ENCODE results near the gene DBX2.

Gene DBX2

GRCh38 chr12:45039757-45040156 lies 11.1 kb downstream of the DBX2 start:
- no peak for TF ChIP-seq ZC3H10 (CRISPR knock-in tag; IDR thresholded peaks at IDR 0.05)
- TF ChIP-seq TOX (CRISPR knock-in tag; IDR thresholded peaks at IDR 0.05; ENCODE audit: borderline replicate concordance) = no peak
- TF ChIP-seq GLIS3 (CRISPR knock-in tag; IDR thresholded peaks at IDR 0.05) = no peak
- no peak for TF ChIP-seq ZNF70 (CRISPR knock-in tag; IDR thresholded peaks at IDR 0.05)
- TF ChIP-seq RARB (CRISPR knock-in tag; IDR thresholded peaks at IDR 0.05) = no peak
- no peak for TF ChIP-seq CSDC2 (CRISPR knock-in tag; IDR thresholded peaks at IDR 0.05)
- TF ChIP-seq BACH2 (CRISPR knock-in tag; IDR thresholded peaks at IDR 0.05; ENCODE audit: borderline replicate concordance) = no peak
- no peak for TF ChIP-seq OSR1 (CRISPR knock-in tag; IDR thresholded peaks at IDR 0.05)
- no peak for ATAC-seq

GRCh38 chr12:45034861-45035265 lies 16.0 kb downstream of the DBX2 start:
- ATAC-seq = no peak

GRCh38 chr12:45017916-45018315 lies 33.0 kb downstream of the DBX2 start:
- ATAC-seq = no peak
- TF ChIP-seq CSRNP3 (CRISPR knock-in tag; IDR thresholded peaks at IDR 0.05) = no peak
- TF ChIP-seq OSR1 (CRISPR knock-in tag; IDR thresholded peaks at IDR 0.05) = no peak
- no peak for TF ChIP-seq TSHZ2 (CRISPR knock-in tag; IDR thresholded peaks at IDR 0.05)
- no peak for TF ChIP-seq ZFP30 (CRISPR knock-in tag; IDR thresholded peaks at IDR 0.05)
- TF ChIP-seq POU6F1 (CRISPR knock-in tag; IDR thresholded peaks at IDR 0.05; ENCODE audit: borderline replicate concordance, low read depth) = no peak
- TF ChIP-seq CREB5 (CRISPR knock-in tag; IDR thresholded peaks at IDR 0.05; ENCODE audit: low read depth) = no peak
- no peak for TF ChIP-seq GLIS3 (CRISPR knock-in tag; IDR thresholded peaks at IDR 0.05)
- no peak for TF ChIP-seq PPARA (CRISPR knock-in tag; IDR thresholded peaks at IDR 0.05; ENCODE audit: borderline replicate concordance)
- TF ChIP-seq ARNTL (CRISPR knock-in tag; IDR thresholded peaks at IDR 0.05; ENCODE audit: borderline replicate concordance, low read depth) = no peak
- no peak for TF ChIP-seq ZFP3 (CRISPR knock-in tag; IDR thresholded peaks at IDR 0.05)
- no peak for TF ChIP-seq SNAI2 (CRISPR knock-in tag; IDR thresholded peaks at IDR 0.05)
- TF ChIP-seq RARB (CRISPR knock-in tag; IDR thresholded peaks at IDR 0.05) = no peak
- TF ChIP-seq ZNF565 (CRISPR knock-in tag; conservative IDR thresholded peaks at IDR 0.05; ENCODE audit: low read depth) = no peak
- TF ChIP-seq BACH2 (CRISPR knock-in tag; IDR thresholded peaks at IDR 0.05; ENCODE audit: borderline replicate concordance) = no peak
- TF ChIP-seq TOX (CRISPR knock-in tag; IDR thresholded peaks at IDR 0.05; ENCODE audit: borderline replicate concordance) = no peak

More at GRCh38 chr12:45034861-45035265, 16.0 kb downstream of the DBX2 start:
- TF ChIP-seq TSHZ2 (CRISPR knock-in tag; IDR thresholded peaks at IDR 0.05) (no peak), ZNF70 (CRISPR knock-in tag; IDR thresholded peaks at IDR 0.05) (no peak), PATZ1 (CRISPR knock-in tag; IDR thresholded peaks at IDR 0.05; ENCODE audit: borderline replicate concordance) (no peak), ZFP3 (CRISPR knock-in tag; IDR thresholded peaks at IDR 0.05) (no peak), ISL1 (CRISPR knock-in tag; IDR thresholded peaks at IDR 0.05) (no peak), ARNTL (CRISPR knock-in tag; IDR thresholded peaks at IDR 0.05; ENCODE audit: borderline replicate concordance, low read depth) (no peak), ZC3H10 (CRISPR knock-in tag; IDR thresholded peaks at IDR 0.05) (no peak), ZNF565 (CRISPR knock-in tag; conservative IDR thresholded peaks at IDR 0.05; ENCODE audit: low read depth) (no peak), ESRRG (CRISPR knock-in tag; IDR thresholded peaks at IDR 0.05) (no peak), ZNF8 (CRISPR knock-in tag; IDR thresholded peaks at IDR 0.05) (no peak)

Data from SK-N-SH treated with all-trans-retinoic acid at 6 μM for 48 hours (cell line).